GM18909 (cell line): ENCODE results near the gene CCNI.
A peak's percentile ranks its signal among the peaks of the same experiment; 100 is the strongest.
"Not testable (repeated sequence)": the region's sequence is repeated elsewhere in the genome, so short reads cannot be mapped to it uniquely, and the experiment has no call there.

Experiments
- ATAC-seq: cut with Tn5 transposase; IDR thresholded peaks from one replicate; pipeline ENCODE4 v1.9.1; 2021; ENCODE audit warnings: mild to moderate bottlenecking; ENCODE audit not compliant: unreplicated experiment, poor library complexity

Gene CCNI

GRCh38 chr4:77043507-77044136 lies 32.2 kb downstream of the CCNI start:
- no peak for ATAC-seq

DNA sequence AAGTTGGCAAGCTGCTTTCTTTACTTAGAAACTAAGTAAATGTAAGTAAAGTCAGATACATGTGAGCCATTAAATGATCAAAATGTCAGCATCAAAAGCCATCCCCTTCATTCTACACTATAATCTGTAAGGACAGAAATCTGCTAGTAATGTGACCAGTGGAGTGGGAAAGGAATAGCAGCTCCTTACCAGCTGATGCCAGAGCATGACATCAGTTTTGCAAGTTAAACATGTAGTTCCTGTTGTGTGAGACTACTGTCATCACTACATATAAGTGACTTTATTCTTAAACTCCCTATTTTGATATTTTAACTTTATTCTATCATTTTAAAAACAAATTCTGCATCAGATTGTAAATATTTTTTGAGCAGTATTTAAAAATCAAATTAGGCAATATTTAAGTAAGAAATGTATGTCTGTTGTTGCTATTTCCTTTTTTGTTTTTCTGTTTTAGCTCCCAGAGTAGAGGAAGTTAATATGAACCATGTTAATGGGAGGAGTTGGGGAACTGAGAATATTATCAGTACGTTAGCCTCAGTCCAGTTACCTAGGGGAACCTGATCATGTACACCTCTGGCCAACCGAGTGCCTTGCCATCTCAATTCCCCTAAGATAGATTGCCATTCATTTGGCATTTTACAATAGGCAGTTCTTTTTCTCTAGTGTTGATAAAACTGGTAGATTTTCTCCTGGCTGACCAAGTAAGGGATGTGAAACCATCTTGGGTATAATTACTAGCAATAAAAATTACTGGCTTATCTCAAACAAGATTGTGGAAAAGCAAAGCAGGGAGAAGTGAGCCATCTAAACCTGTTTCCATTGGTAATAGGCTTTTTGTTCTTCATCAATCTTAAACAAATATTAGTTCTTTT lies 34.7 kb downstream of the CCNI start:
- ATAC-seq = no peak

DNA sequence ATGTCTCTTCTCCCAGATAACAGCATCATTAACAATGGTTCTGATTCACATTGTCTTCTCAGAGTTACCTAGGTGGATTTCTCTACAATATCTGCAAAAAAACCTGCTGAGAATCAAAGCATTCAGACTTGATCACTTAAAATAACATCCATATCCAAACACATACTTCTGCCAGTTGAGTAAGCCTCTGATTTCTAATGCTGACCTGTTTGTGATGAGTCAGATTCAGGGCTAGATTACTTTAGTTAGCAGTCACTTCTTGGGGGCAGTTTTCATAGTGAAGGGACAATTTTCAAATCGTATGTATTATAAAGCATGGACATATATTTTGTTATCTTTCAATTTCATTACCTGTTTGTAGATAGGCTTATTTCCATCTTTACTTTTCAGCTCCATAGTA lies 35.5 kb downstream of the CCNI start:
- ATAC-seq = no peak

- ATAC-seq = no peak
Measured at GRCh38 chr4:77039796-77040195, 36.0 kb downstream of the CCNI start.

DNA sequence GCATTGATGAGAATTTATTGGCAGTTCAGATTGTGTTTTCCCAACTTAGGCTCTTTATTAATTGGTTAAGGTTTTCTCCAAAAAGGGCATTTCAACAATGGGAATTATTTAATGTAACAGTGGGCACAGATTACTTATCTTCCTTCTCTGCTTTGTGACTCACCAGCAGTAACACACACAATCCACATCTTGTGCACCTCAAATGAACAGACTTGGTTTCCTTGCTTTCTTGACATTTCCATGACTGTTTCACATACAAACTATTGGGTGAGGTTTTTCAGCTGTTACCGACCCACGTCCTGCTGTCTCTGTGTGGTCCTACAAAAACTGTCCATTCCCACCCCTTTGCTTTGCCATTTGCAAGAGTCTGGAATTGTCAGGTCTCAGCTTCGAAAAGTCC lies 38.1 kb downstream of the CCNI start:
- no peak for ATAC-seq

GRCh38 chr4:77037168-77037567 lies 38.6 kb downstream of the CCNI start:
- ATAC-seq = not testable (repeated sequence)

GRCh38 chr4:77036206-77036605 lies 39.6 kb downstream of the CCNI start:
- no peak for ATAC-seq

GRCh38 chr4:77035153-77035552 lies 40.6 kb downstream of the CCNI start:
- ATAC-seq = no peak

GRCh38 chr4:77031544-77031943 lies 44.2 kb downstream of the CCNI start:
- no peak for ATAC-seq

DNA sequence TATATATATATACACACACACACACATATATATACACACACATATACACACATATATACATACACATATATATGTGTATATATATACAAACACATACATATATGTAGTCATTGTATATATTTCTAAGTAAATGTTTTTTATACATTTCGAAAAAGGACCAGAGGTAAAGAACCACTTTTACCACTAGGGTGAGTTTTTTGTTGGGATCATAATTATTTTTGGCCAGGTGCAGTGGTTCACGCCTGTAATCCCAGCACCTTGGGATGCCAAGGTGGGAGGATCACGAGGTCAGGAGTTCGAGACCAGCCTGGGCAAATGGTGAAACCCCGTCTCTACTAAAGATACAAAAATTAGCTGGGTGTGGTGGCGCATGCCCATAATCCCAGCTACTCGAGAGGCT lies 46.0 kb downstream of the CCNI start:
- not testable (repeated sequence) for ATAC-seq

GRCh38 chr4:77028246-77028645 lies 47.5 kb downstream of the CCNI start:
- no peak for ATAC-seq

DNA sequence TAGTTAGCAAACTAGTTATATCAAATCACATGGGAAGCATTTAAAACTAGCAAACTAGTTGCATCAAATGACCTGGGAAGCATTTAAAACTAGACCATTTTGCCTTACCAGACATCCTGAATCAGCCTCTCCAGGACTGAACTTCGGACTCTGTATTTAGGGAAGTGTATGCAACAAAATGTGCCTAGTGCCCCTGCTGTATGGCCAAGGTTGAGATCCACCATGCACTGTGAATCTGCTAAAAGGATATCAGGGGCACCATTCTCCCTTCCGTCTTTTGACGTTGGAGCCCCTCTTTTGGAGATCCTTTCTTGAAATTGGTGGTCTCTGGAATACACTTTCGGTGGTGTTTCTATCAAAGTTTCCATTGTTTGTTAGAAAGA lies 49.5 kb downstream of the CCNI start:
- ATAC-seq = no peak

- ATAC-seq = peak; percentile 90
Measured at GRCh38 chr4:77025643-77026321, 50.0 kb downstream of the CCNI start.

GRCh38 chr4:77023920-77024319 lies 51.9 kb downstream of the CCNI start:
- no peak for ATAC-seq

DNA sequence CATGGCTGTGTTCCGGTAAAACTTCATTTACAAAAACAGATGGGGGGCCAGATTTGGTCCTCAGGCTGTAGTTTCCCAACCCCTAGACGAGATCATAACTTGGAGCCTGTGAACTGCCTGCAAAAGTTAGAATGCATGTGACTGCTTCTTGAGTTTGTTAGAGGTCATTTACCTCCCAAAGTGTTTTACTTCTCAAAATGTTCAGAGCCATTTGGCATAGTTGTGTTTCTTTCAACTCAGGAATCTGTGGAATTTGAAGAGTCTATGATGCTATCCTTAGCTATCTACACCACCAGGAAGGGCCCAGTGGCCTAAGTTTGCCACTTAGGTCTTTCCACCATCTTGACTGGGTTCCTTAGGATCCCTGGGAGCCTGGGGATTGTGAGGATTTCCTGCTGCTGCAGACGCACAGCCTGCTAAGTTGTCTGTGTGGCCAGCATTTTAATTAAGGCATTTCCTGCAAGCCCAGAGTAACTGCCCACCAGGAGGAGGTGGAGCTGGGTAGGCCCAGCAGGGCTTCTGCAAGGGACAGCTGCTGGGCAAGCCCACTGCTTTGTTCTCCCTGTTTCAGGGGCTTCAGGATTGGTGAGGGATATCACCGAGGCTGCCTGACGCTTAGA lies 53.1 kb downstream of the CCNI start:
- ATAC-seq = no peak

DNA sequence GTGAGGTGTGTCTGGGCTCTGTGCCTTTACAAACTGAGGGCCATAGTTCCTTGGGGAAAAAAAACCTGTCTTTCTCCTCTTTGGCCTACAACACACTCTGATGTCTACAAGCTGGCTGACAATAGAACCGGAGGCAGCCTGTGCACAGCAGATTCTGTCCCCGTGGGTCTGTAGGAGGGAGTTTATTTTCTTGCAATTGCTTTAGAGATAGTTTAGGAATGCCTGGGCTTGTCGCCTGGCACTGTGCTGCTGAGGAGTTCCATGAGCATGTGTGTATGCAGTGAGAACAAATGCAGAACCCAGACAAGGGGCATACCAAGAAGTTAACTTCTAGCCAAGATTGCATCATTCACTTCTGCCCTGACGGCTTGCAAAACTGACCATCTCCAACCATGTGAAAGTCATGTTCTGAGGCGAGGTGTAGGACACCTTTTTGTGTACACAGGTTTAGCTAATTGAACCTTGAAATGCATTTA lies 54.1 kb downstream of the CCNI start:
- no peak for ATAC-seq

GRCh38 chr4:77020017-77020416 lies 55.8 kb downstream of the CCNI start:
- ATAC-seq = no peak

- no peak for ATAC-seq
Measured at GRCh38 chr4:77015390-77015789, 60.4 kb downstream of the CCNI start.

- no peak for ATAC-seq
Measured at GRCh38 chr4:77014256-77014655, 61.5 kb downstream of the CCNI start.

DNA sequence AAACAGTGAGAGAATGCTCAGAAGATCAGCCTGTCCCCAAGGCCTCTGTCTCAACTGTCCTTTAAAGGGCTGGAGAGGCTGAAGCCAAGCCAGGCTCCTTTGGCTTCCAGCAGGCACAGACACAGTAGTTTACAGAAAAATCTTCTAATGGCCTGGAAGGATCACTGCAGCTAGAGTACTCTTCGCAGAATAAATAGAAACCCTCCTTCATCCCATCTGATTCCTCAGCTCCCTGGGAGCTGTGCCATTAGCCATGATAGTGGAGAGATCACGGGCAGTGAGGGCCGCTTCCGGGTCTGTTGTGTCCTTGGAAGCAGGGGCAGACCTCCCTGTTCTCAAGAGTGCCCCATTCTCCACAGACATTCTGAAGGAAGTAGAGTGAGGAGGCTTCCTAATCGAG lies 63.1 kb downstream of the CCNI start:
- no peak for ATAC-seq

- no peak for ATAC-seq
Measured at GRCh38 chr4:77010841-77011354, 64.9 kb downstream of the CCNI start.
